Cardiac muscle cell (in vitro differentiated cells and primary cell): Measurements from ENCODE around the gene NELL2. TPM values are rescaled to one million over a fixed set of nuclear protein-coding genes. Genes with fewer than 3 reads are reported as not detected.

Source experiments
- DNase-seq, 2 donors: peaks; one replicate each; pipeline versions ENCODE4 v3.0.0 to v3.0.0-alpha.2; 2010 to 2017; ENCODE audit warnings: low read depth in 1 of 2, low spot score in 1 of 2
- H3K27ac ChIP-seq: fragments of 200-600 bp; sonication (generic); 2 replicates; pipeline ENCODE4 v1.5.1; 2016
- H3K27me3 ChIP-seq: fragments of 200-600 bp; sonication (generic); 2 replicates; pipeline ENCODE4 v1.6.0; 2016; ENCODE audit warnings: control low read depth
- H3K36me3 ChIP-seq: fragments of 200-600 bp; sonication (generic); 2 replicates; pipeline ENCODE4 v1.5.1; 2016; ENCODE audit warnings: control low read depth
- H3K4me1 ChIP-seq: fragments of 200-600 bp; sonication (generic); 2 replicates; pipeline ENCODE4 v1.8.1; 2017; ENCODE audit warnings: low read depth, mild to moderate bottlenecking, mixed run types
- H3K4me3 ChIP-seq: fragments of 200-600 bp; sonication (generic); 2 replicates; pipeline ENCODE4 v1.5.1; 2016; ENCODE audit warnings: mild to moderate bottlenecking
- H3K9me3 ChIP-seq: fragments of 200-600 bp; sonication (generic); 2 replicates; pipeline ENCODE4 v1.5.1; 2017; ENCODE audit warnings: low read depth, mild to moderate bottlenecking, control low read depth
- polyA plus RNA-seq: library from polyadenylated mRNA; unstranded; fragments of >200 nt; fragmentation: Nextera tagmentation; extraction: Ambion mirVana; gene quantifications from 2 replicates; pipeline ENCODE4 v1.2.1, GENCODE V29; 2016
- total RNA-seq: library from RNA; depleted of rRNA; stranded (reverse); fragments of >200 nt; gene quantifications from 2 replicates; pipeline ENCODE4 v1.2.3, GENCODE V29; 2016
- TF ChIP-seq, protein P1 (sequence below): IDR thresholded peaks from 2 replicates; pipeline ENCODE4 v1.5.1; 2012; ENCODE audit warnings: low read depth, mild to moderate bottlenecking, low read length

NELL2 gene
- total and polyA plus RNA-seq, 2 experiments from 2014 or later = 1.6 to 3.3 TPM

DNA sequence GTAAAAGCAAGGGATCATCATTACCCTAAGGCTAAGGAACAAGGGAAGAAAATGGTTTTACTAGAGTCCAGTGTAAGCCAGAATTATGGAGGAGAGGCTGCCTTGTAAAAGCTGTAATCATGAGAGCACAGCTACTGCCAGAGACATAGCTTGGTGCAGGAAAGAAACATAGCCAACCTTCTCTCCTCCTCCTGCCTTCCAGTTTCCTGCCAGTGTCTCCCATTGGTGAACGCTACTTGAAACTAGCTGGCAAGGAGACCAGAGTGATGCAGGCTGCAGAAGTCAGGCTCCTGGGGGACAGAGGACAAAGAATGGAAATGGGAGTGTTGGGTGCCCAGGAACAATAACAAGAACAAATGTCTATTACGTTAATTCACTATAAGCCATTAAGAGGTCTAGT, 158.5 kb downstream of the NELL2 start:
- no peaks in the 10 kb centered on the region for H3K27me3 ChIP-seq
- H3K36me3 ChIP-seq = no peaks in the 10 kb centered on the region
- no peak overlapping the region for H3K4me3 ChIP-seq
- H3K27ac ChIP-seq = no peak overlapping the region
- TF ChIP-seq, protein P1, sequence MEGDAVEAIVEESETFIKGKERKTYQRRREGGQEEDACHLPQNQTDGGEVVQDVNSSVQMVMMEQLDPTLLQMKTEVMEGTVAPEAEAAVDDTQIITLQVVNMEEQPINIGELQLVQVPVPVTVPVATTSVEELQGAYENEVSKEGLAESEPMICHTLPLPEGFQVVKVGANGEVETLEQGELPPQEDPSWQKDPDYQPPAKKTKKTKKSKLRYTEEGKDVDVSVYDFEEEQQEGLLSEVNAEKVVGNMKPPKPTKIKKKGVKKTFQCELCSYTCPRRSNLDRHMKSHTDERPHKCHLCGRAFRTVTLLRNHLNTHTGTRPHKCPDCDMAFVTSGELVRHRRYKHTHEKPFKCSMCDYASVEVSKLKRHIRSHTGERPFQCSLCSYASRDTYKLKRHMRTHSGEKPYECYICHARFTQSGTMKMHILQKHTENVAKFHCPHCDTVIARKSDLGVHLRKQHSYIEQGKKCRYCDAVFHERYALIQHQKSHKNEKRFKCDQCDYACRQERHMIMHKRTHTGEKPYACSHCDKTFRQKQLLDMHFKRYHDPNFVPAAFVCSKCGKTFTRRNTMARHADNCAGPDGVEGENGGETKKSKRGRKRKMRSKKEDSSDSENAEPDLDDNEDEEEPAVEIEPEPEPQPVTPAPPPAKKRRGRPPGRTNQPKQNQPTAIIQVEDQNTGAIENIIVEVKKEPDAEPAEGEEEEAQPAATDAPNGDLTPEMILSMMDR = no peak
- no peaks in the 10 kb centered on the region for H3K9me3 ChIP-seq
- no peak for DNase-seq
- H3K4me1 ChIP-seq = peaks cover 15% of the 10 kb centered on the region

DNA sequence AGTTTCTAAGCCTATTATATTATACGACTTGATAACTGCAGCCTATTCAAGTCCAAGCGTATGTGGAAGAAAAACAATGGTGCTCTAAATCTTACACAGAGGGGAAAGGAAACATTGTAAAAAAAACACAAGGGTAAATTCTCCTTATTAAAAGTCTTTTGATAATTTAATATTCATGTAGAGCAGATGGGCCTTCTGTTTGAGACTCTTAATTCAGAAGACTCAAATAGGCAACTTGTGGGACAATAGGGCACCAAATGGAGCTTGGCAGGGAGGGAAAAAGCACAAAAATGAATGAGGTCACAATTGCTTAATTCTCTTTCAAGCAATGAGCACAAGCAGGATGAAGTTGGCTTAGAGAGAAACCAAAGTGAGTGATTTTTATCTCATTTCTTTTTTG, 159.4 kb downstream of the NELL2 start:
- H3K36me3 ChIP-seq = no peaks in the 10 kb centered on the region
- no peak overlapping the region for H3K27ac ChIP-seq
- H3K4me1 ChIP-seq = peaks cover 15% of the 10 kb centered on the region
- no peak overlapping the region for H3K4me3 ChIP-seq
- no peaks in the 10 kb centered on the region for H3K27me3 ChIP-seq
- H3K9me3 ChIP-seq = no peaks in the 10 kb centered on the region
- TF ChIP-seq, protein P1 = no peak
- no peak for DNase-seq

- Histone ChIP-seq H3K4me3 (no peak overlapping the region), H3K36me3 (no peaks in the 10 kb centered on the region), H3K9me3 (no peaks in the 10 kb centered on the region), H3K27ac (no peak overlapping the region), H3K27me3 (no peaks in the 10 kb centered on the region), H3K4me1 (peaks cover 5% of the 10 kb centered on the region)
- DNase-seq = no peak
- TF ChIP-seq, protein P1 = no peak
Observed at GRCh38 chr12:44711736-44712135, 164.4 kb downstream of the NELL2 start.

DNA sequence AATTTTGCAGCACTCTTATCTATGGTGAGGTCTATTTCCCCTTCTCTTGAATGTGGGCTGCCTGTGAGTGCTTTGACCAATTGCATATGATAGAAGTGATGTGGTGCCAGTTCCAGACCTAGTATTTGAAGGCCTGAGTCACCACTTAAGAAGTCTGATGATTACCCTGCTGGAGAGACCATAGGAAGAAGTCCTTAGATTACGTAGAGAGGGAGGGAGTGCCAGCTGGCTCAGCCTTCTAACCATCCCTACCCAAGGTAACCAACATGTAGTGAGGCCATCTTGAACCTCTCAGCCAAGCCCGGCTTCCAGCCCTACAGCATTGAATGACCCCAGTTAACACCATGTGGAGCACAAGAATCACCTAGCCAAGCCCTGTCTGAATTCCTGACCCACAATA, 166.9 kb downstream of the NELL2 start:
- no peaks in the 10 kb centered on the region for H3K9me3 ChIP-seq

GRCh38 chr12:44708218-44708617, 167.9 kb downstream of the NELL2 start:
- Histone ChIP-seq H3K9me3 (no peaks in the 10 kb centered on the region), H3K27ac (no peak overlapping the region), H3K4me3 (no peak overlapping the region), H3K36me3 (no peaks in the 10 kb centered on the region), H3K4me1 (no peaks in the 10 kb centered on the region), H3K27me3 (no peaks in the 10 kb centered on the region)
- TF ChIP-seq, protein P1 = no peak
- DNase-seq = no peak

More for the DNA sequence above, 166.9 kb downstream of the NELL2 start:
- Histone ChIP-seq H3K27me3 (no peaks in the 10 kb centered on the region), H3K4me1 (no peaks in the 10 kb centered on the region), H3K4me3 (no peak overlapping the region), H3K36me3 (no peaks in the 10 kb centered on the region), H3K27ac (no peak overlapping the region)
- TF ChIP-seq, protein P1 = no peak
- no peak for DNase-seq
